AG10803 (cell line): ENCODE measurements around the gene ZDHHC4.
A peak's percentile ranks its signal among the peaks of the same experiment; 100 is the strongest.

Experiments
- DNase-seq: peaks from one replicate; pipeline ENCODE4 v3.0.0; 2010; ENCODE audit warnings: low read depth
- H3K4me3 ChIP-seq: 2 replicates; pipeline ENCODE4 v1.5.1; 2011; ENCODE audit warnings: mild to moderate bottlenecking, low read length, control low read depth
- CTCF ChIP-seq: conservative IDR thresholded peaks from 2 replicates; pipeline ENCODE4 v1.5.1; 2011; ENCODE audit warnings: mild to moderate bottlenecking, low read length, control low read depth, inconsistent platforms

Gene ZDHHC4

GRCh38 chr7:6577369-6578113 lies at the start of gene ZDHHC4:
Gene ZDHHC4, plus strand, starts transcription at chr7:6577454. Its CDS starts 3,108 bp downstream, at chr7:6580562.
- peak; percentile 88 for DNase-seq
- TF ChIP-seq CTCF, result no peak
- peak within 1 kb of the TSS; percentile 76 for H3K4me3 ChIP-seq

- H3K4me3 ChIP-seq, result no peak overlapping the region
- no peak for TF ChIP-seq CTCF
- no peak for DNase-seq
Observed at GRCh38 chr7:6528401-6529130, 48.7 kb upstream of the ZDHHC4 start.

GRCh38 chr7:6529643-6530042 lies 47.6 kb upstream of the ZDHHC4 start:
- no peak for TF ChIP-seq CTCF
- no peak overlapping the region for H3K4me3 ChIP-seq
- no peak for DNase-seq

GRCh38 chr7:6530626-6531491 lies 46.4 kb upstream of the ZDHHC4 start:
- no peak for TF ChIP-seq CTCF
- H3K4me3 ChIP-seq, result peak overlapping the region; percentile 15; the same call in 1 of the 2 replicates
- DNase-seq, result no peak

GRCh38 chr7:6531492-6532279 lies 45.6 kb upstream of the ZDHHC4 start:
- no peak overlapping the region for H3K4me3 ChIP-seq
- TF ChIP-seq CTCF, result no peak
- DNase-seq, result no peak

GRCh38 chr7:6532516-6532915 lies 44.7 kb upstream of the ZDHHC4 start:
- TF ChIP-seq CTCF, result no peak
- no peak overlapping the region for H3K4me3 ChIP-seq
- no peak for DNase-seq
